GM18519 (cell line): ENCODE measurements around the gene TTC7B.

Source experiments
- ATAC-seq: cut with Tn5 transposase; IDR thresholded peaks from one replicate; pipeline ENCODE4 v1.9.1; 2021; ENCODE audit warnings: mild to moderate bottlenecking, moderate library complexity; ENCODE audit not compliant: unreplicated experiment, low FRiP score

The TTC7B gene

GRCh38 chr14:90626550-90626949 is 189.7 kb downstream of the TTC7B start:
- no peak for ATAC-seq

GRCh38 chr14:90625445-90625844 is 190.8 kb downstream of the TTC7B start:
- ATAC-seq, result no peak

- no peak for ATAC-seq
Measured at GRCh38 chr14:90624732-90625400, 191.4 kb downstream of the TTC7B start.

- no peak for ATAC-seq
Measured at GRCh38 chr14:90624227-90624626, 192.0 kb downstream of the TTC7B start.

GRCh38 chr14:90621201-90621600 is 195.0 kb downstream of the TTC7B start:
- no peak for ATAC-seq

- no peak for ATAC-seq
Measured at GRCh38 chr14:90620568-90621077, 195.6 kb downstream of the TTC7B start.

- no peak for ATAC-seq
Measured at GRCh38 chr14:90619911-90620310, 196.3 kb downstream of the TTC7B start.

GRCh38 chr14:90617961-90618360 is 198.3 kb downstream of the TTC7B start:
- no peak for ATAC-seq

- no peak for ATAC-seq
Measured at GRCh38 chr14:90616881-90617280, 199.3 kb downstream of the TTC7B start.

- no peak for ATAC-seq
Measured at GRCh38 chr14:90616313-90616712, 199.9 kb downstream of the TTC7B start.

- no peak for ATAC-seq
Measured at GRCh38 chr14:90615517-90616060, 200.6 kb downstream of the TTC7B start.

GRCh38 chr14:90614696-90615516 is 201.3 kb downstream of the TTC7B start:
- ATAC-seq, result no peak

- no peak for ATAC-seq
Measured at GRCh38 chr14:90613997-90614396, 202.2 kb downstream of the TTC7B start.

- no peak for ATAC-seq
Measured at GRCh38 chr14:90613453-90613852, 202.8 kb downstream of the TTC7B start.

- ATAC-seq, result no peak
Measured at GRCh38 chr14:90612801-90613200, 203.4 kb downstream of the TTC7B start.

GRCh38 chr14:90611936-90612335 is 204.3 kb downstream of the TTC7B start:
- no peak for ATAC-seq

- no peak for ATAC-seq
Measured at GRCh38 chr14:90611501-90611900, 204.7 kb downstream of the TTC7B start.

GRCh38 chr14:90610346-90611040 is 205.7 kb downstream of the TTC7B start:
- ATAC-seq, result no peak

GRCh38 chr14:90609376-90609775 is 206.9 kb downstream of the TTC7B start:
- no peak for ATAC-seq

GRCh38 chr14:90608929-90609341 is 207.3 kb downstream of the TTC7B start:
- no peak for ATAC-seq

- no peak for ATAC-seq
Measured at GRCh38 chr14:90608281-90608680, 207.9 kb downstream of the TTC7B start.
